ENCODE results near the gene SLC16A12. TPM values are rescaled to one million over a fixed set of nuclear protein-coding genes. Genes with fewer than 3 reads are reported as not detected.

The SLC16A12 gene
- total and polyA plus RNA-seq, 2 donors from 2014 or later, result 19.0 to 38.8 TPM

GRCh38 chr10:89576696-89577095 lies 41.3 kb upstream of the SLC16A12 start:
- H3K27me3 ChIP-seq (ENCODE audit: control insufficient read depth, insufficient read depth, low read length), result no peaks in the 10 kb centered on the region
- intact Hi-C loops (cut with DNase I), result no loop called here
- DNase-seq (no peak), FAIRE-seq (no peak)
- H3K4me1 ChIP-seq (ENCODE audit: control insufficient read depth in 2 of 3, insufficient read depth in 2 of 3, low read depth in 1 of 3, low read length in 3 of 3), result no peaks in the 10 kb centered on the region
- no peak overlapping the region for H3K4me3 ChIP-seq (ENCODE audit: low read length in 3 of 3)
- no peak for TF ChIP-seq CTCF (IDR thresholded peaks at IDR 0.05; ENCODE audit: borderline replicate concordance, extremely low read depth, insufficient read depth)
- H3K9me3 ChIP-seq (ENCODE audit: control insufficient read depth in 2 of 3, insufficient read depth in 1 of 3, low read length in 3 of 3), result no peaks in the 10 kb centered on the region
- no peak overlapping the region for H3K27ac ChIP-seq (ENCODE audit: low read depth in 2 of 2, low read length in 2 of 2)
- no peak overlapping the region for H3K9ac ChIP-seq (ENCODE audit: low read length in 3 of 3)
- H3K36me3 ChIP-seq (ENCODE audit: control insufficient read depth in 2 of 3, insufficient read depth in 3 of 3, low read length in 3 of 3), result no peaks in the 10 kb centered on the region

GRCh38 chr10:89576022-89576421 lies 40.6 kb upstream of the SLC16A12 start:
- no peaks in the 10 kb centered on the region for H3K27me3 ChIP-seq (ENCODE audit: control insufficient read depth, insufficient read depth, low read length)
- FAIRE-seq (no peak), DNase-seq (no peak)
- no peaks in the 10 kb centered on the region for H3K9me3 ChIP-seq (ENCODE audit: control insufficient read depth in 2 of 3, insufficient read depth in 1 of 3, low read length in 3 of 3)
- H3K36me3 ChIP-seq (ENCODE audit: control insufficient read depth in 2 of 3, insufficient read depth in 3 of 3, low read length in 3 of 3), result no peaks in the 10 kb centered on the region
- no peak overlapping the region for H3K9ac ChIP-seq (ENCODE audit: low read length in 3 of 3)
- TF ChIP-seq CTCF (IDR thresholded peaks at IDR 0.05; ENCODE audit: borderline replicate concordance, extremely low read depth, insufficient read depth), result no peak
- no peaks in the 10 kb centered on the region for H3K4me1 ChIP-seq (ENCODE audit: control insufficient read depth in 2 of 3, insufficient read depth in 2 of 3, low read depth in 1 of 3, low read length in 3 of 3)
- H3K27ac ChIP-seq (ENCODE audit: low read depth in 2 of 2, low read length in 2 of 2), result no peak overlapping the region
- intact Hi-C loops (cut with DNase I), result no loop called here
- H3K4me3 ChIP-seq (ENCODE audit: low read length in 3 of 3), result no peak overlapping the region

GRCh38 chr10:89575031-89575430 lies 39.6 kb upstream of the SLC16A12 start:
- no peak for TF ChIP-seq CTCF (IDR thresholded peaks at IDR 0.05; ENCODE audit: borderline replicate concordance, extremely low read depth, insufficient read depth)
- H3K4me3 ChIP-seq (ENCODE audit: low read length in 3 of 3), result no peak overlapping the region
- H3K9me3 ChIP-seq (ENCODE audit: control insufficient read depth in 2 of 3, insufficient read depth in 1 of 3, low read length in 3 of 3), result no peaks in the 10 kb centered on the region
- no peak overlapping the region for H3K9ac ChIP-seq (ENCODE audit: low read length in 3 of 3)
- FAIRE-seq, result peak; percentile 88
- H3K27me3 ChIP-seq (ENCODE audit: control insufficient read depth, insufficient read depth, low read length), result no peaks in the 10 kb centered on the region
- no peak for DNase-seq
- H3K27ac ChIP-seq (ENCODE audit: low read depth in 2 of 2, low read length in 2 of 2), result no peak overlapping the region
- H3K4me1 ChIP-seq (ENCODE audit: control insufficient read depth in 2 of 3, insufficient read depth in 2 of 3, low read depth in 1 of 3, low read length in 3 of 3), result no peaks in the 10 kb centered on the region
- intact Hi-C loops (cut with DNase I), result no loop called here
- H3K36me3 ChIP-seq (ENCODE audit: control insufficient read depth in 2 of 3, insufficient read depth in 3 of 3, low read length in 3 of 3), result no peaks in the 10 kb centered on the region

GRCh38 chr10:89574368-89574767 lies 39.0 kb upstream of the SLC16A12 start:
- Histone ChIP-seq H3K9me3 (ENCODE audit: control insufficient read depth in 2 of 3, insufficient read depth in 1 of 3, low read length in 3 of 3) (no peaks in the 10 kb centered on the region), H3K4me1 (ENCODE audit: control insufficient read depth in 2 of 3, insufficient read depth in 2 of 3, low read depth in 1 of 3, low read length in 3 of 3) (no peaks in the 10 kb centered on the region), H3K27ac (ENCODE audit: low read depth in 2 of 2, low read length in 2 of 2) (no peak overlapping the region), H3K36me3 (ENCODE audit: control insufficient read depth in 2 of 3, insufficient read depth in 3 of 3, low read length in 3 of 3) (no peaks in the 10 kb centered on the region), H3K27me3 (ENCODE audit: control insufficient read depth, insufficient read depth, low read length) (no peaks in the 10 kb centered on the region), H3K9ac (ENCODE audit: low read length in 3 of 3) (no peak overlapping the region), H3K4me3 (ENCODE audit: low read length in 3 of 3) (no peak overlapping the region)
- FAIRE-seq (no peak), DNase-seq (peak in 1 of 5 donors; percentile 32)
- intact Hi-C loops (cut with DNase I), result no loop called here
- TF ChIP-seq CTCF (IDR thresholded peaks at IDR 0.05; ENCODE audit: borderline replicate concordance, extremely low read depth, insufficient read depth), result no peak
